GM21786 (cell line): ENCODE measurements around the gene FOXO1.
"Not testable (repeated sequence)": the region's sequence is repeated elsewhere in the genome, so short reads cannot be mapped to it uniquely, and the experiment has no call there.

Experiments used
- ATAC-seq: cut with Tn5 transposase; IDR thresholded peaks from one replicate; pipeline ENCODE4 v1.9.1; 2021; ENCODE audit not compliant: unreplicated experiment

Gene FOXO1

GRCh38 chr13:40666933-40667621 is 636 bp upstream of the FOXO1 start:
- ATAC-seq, result no peak

- peak; percentile 0 for ATAC-seq
These were observed 1.1 kb downstream of the FOXO1 start for GRCh38 chr13:40665126-40666044.

- ATAC-seq, result no peak
These were observed 1.9 kb downstream of the FOXO1 start for GRCh38 chr13:40664350-40665125.

DNA sequence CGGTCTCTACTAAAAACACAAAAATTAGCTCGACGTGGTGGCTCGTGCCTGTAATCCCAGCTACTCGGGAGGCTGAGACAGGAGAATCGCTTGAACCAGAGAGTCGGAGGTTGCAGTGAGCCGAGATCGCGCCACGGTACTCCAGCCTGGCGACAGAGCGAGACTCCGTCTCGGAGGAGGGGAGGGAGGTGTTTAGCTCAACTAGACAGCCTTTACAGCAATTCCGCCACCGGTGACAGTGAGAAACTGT is 2.4 kb downstream of the FOXO1 start:
- not testable (repeated sequence) for ATAC-seq

- ATAC-seq, result peak; percentile 43
These were observed 3.6 kb downstream of the FOXO1 start for GRCh38 chr13:40662866-40663265.

GRCh38 chr13:40661875-40662665 is 4.4 kb downstream of the FOXO1 start:
- no peak for ATAC-seq

DNA sequence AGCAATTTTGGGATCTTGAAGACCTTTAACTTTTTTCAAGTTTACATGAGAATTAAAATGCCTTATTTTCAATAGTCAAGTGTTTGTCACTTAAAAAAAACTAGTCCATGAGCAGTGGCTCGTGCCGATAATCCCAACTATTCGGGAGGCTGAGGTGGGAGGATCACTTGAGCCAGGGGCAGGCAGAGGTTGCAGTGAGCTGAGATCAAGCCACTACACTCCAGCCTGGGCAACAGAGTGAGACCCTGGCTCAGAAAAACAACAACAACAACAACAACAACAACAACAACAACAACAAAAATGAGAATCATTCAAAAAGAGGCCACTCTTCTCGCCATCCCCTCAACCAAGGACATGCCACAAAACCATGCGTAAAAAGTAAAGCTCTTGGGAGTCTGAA is 5.7 kb downstream of the FOXO1 start:
- no peak for ATAC-seq

DNA sequence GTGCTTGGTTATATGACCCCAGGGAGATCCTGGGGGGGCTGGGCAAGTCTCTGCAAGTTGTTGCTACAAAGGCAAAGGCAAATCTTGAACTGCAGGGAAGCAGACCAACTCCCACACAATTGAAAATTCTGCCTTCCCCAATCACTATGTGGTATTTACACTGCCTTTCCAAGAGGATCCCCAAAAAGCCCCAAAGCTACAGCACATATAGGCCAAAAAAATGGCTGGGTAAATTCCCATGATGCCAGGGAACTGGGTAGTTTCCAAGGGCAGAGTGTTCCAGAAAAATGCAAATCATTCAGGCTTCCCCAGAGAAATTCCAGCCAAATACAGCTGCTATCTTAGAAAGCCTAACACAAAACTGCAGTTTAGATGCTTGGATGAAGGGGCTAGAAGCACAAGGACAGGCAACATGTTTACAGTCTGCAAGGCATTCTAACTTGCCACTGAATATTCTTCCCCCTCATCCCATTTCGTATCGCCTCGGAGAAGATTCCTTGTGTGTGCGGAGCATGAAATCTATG is 6.2 kb downstream of the FOXO1 start:
- no peak for ATAC-seq

GRCh38 chr13:40657951-40658350 is 8.5 kb downstream of the FOXO1 start:
- no peak for ATAC-seq

GRCh38 chr13:40657307-40657706 is 9.1 kb downstream of the FOXO1 start:
- no peak for ATAC-seq

- no peak for ATAC-seq
These were observed 10.1 kb downstream of the FOXO1 start for GRCh38 chr13:40656358-40656757.

DNA sequence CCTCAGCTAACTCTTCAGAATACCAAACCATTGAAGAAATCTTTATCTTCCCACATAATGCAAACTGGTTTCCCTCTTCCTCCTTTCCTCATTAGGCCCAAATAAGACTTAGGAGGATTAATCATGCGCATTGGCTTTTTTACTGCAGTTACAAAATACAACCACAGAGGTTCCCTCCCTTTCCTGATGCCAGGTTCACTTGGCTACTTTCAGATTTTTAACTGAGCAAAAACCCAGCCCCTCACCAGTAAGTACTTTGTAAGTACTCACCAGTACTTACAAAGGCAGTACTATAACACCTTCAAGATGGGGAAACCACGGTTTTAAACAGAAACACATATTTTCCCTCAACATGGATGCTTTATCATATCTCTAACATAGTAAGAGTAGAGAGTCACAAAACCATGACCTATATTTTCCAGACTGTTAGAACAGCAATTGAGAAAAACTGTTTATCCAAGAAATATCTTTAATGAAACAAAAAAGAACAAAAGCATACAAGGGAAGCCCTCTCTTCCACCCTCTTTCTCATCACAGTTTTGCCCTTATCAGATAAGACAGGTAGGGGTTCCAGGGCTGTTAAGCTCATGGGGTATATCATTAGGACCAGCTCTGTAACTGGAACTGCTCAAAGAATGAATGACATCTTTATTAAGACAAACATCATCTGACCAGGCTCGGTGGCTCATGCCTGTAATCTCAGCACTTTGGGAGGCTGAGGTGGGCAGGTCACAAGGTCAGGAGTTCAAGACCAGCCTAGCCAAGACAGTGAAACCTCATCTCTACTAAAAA is 12.7 kb downstream of the FOXO1 start:
- no peak for ATAC-seq

GRCh38 chr13:40652588-40652940 is 13.9 kb downstream of the FOXO1 start:
- peak; percentile 46 for ATAC-seq

DNA sequence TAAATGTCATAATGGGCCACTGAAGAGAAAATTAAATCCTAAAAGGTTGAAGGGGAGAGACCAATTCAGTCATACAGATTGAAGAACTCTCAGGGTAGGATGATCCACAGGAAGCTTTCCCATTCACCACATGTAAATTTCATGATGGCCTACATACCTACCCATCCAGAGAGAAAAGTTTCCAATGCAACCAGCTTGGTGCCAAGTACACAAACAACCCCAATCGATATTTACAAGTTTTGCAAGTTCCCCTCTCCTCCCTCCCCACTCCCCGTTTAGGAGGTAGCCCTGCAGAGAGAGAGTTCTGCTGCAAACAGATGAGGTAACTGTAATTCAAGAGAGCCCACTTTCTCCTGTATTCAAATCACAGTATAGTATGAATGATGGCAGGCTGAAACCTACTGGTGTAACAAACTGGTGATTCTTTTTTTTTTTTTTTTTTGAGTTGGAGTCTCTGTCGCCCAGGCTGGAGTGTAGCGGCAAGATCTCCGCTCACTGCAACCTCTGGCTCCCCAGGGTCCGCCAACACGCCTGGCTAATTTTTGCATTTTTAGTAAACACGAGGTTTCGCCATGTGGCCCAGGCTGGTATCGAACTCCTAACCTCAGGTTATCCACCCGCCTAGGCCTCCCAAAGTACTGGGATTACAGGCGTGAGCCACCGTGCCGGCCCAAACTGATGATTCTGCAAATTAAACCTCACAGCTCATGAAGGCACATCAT is 14.4 kb downstream of the FOXO1 start:
- ATAC-seq, result peak; percentile 36

- ATAC-seq, result no peak
These were observed 17.6 kb downstream of the FOXO1 start for GRCh38 chr13:40648841-40649240.

- ATAC-seq, result no peak
These were observed 18.4 kb downstream of the FOXO1 start for GRCh38 chr13:40648040-40648439.

DNA sequence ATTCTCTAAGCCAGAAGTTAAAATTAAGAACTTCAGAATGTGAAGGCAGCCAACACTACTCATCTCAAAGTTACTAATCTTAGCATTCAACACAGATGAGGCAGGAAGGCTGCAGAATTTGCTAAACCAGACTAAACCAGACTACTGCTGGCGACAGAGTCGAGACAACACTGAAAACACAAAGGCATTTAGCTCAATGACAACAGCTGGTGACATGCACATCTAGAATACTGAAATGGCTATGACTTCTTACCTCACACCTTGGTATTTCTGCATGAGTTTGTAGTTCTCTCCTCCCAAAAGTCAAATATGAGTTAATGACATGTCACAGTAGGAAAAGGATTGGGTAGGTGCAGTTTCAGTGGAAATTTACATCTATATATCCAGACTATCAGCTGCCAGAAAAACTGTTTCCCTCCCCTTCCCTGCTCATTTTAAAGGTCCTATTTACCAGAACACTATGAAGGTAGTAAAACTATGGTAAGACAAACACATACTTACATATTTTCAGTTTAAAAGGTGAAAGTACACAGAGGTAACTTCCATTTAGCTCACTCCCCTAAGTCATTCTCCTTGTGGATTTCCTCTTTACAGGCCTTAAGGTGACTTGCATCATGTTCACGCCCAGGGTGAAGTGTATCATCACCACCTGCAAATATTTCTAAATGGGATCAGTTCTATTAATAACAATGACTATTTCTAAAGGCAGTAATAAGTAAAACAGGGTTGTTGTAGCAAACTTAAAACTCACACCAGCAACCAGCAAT is 21.4 kb downstream of the FOXO1 start:
- ATAC-seq, result no peak

GRCh38 chr13:40640845-40641458 is 25.5 kb downstream of the FOXO1 start:
- ATAC-seq, result no peak
